SH-SY5Y (cell line): ENCODE results near the gene TNRC18.

Experiments
- GATA2 ChIP-seq: IDR thresholded peaks from 2 replicates; pipeline ENCODE4 v1.6.1; 2011; ENCODE audit warnings: mild to moderate bottlenecking, low read depth, low read length
- GATA3 ChIP-seq: IDR thresholded peaks from 2 replicates; pipeline ENCODE4 v1.6.1; 2011; ENCODE audit warnings: low read depth, mild to moderate bottlenecking, low read length, moderate library complexity

DNA sequence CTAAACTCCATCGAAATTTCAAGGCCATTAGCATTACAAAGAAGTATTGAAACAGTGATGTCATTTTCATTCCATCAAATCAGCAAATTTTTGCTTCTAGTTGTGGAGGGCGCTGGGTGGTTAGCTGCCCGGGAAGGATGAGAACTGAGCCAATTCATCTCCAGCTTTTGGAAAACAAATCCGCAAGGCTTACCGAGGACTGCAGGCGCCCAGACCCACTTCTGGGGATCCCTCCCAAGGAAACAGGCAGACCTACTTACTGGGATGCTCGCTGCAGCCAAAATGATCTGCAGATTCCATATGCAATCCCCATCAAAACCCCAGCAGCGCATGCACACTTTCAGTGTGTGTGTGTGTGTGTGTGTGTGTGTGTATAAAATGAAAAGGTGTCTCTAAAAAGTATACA is 19.2 kb downstream of the TNRC18 start:
- TF ChIP-seq GATA2: no peak
- TF ChIP-seq GATA3: no peak
